HG02623 (cell line): ENCODE results near the gene CGB3.

Source experiments
- ATAC-seq: cut with Tn5 transposase; IDR thresholded peaks from one replicate; pipeline ENCODE4 v1.9.1; 2021; ENCODE audit warnings: moderate library complexity; ENCODE audit not compliant: unreplicated experiment

Gene CGB3

DNA sequence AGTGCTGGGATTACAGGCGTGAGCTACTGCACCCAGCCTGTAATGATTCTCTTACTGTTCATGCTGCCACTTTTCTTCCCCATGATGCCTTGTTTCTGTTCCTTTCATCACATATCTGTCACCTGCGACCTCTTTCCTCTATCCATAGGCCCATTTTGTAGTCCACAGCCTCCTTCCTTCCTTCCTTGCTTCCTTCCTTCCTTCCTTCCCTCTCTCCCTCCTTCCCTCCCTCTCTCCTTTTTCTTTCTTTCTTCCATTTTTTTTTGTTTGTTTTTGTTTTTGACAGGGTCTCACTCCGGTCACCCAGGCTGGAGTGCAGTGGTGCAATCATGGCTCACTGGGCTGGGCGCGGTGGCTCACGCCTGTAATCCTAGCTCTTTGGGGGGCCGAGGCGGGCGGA lies 35.3 kb downstream of the CGB3 start:
- ATAC-seq: no peak

DNA sequence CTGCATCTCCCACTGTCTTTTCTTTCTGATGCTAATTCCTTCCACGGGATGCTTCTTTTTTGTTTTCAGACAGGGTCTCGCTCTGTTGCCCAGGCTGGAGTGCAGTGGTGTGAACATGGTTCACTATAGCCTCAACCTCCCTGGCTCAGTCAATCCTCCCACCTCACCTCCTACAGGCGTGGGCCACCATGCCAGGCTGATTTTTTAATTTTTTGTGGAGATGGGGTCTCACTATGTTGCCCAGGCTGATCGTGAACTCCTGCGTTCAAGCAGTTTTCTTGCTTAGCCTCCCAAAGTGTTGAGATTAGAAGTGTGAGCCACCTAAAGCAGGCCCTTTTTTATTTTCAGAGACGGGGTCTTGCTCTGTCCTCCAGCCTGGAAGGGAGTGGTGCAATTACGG lies 35.8 kb downstream of the CGB3 start:
- ATAC-seq: no peak

DNA sequence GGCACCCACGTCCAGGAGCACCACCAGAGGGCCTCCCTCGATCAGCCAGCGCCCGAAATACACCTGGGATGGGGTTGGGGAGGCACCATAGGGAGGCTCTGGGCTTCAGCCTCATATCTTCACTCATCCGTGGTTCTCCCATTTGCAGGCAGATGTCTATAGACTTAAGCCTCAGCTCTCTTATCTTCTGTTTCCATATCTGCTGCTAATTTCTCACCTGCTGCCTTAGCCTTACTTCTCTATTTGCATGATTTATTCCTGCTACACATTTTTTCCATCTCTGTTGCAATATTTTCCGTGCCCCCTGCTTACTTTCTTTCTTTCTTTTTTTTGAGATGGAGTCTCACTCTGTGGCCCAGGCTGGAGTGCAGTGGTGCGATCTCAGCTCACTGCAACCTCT lies 36.8 kb downstream of the CGB3 start:
- no peak for ATAC-seq

DNA sequence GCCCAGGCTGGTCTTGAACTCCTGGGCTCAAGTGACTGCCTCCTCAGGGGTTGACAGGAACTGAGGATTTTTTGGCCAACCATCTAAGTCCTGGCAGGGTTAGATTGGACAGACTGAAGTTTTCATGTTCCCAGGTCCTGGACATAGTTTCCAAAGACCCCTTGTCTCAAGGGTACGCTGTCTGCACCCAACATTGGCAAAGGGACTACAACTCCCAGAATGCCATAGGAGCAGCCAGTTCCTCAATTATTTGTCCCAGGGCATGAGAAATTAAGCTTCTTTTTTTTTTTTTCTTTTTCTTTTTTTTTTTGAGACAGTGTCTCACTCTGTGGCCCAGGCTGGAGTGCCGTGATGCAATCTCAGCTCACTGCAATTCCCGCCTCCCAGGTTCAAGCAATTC lies 37.9 kb downstream of the CGB3 start:
- ATAC-seq: no peak

DNA sequence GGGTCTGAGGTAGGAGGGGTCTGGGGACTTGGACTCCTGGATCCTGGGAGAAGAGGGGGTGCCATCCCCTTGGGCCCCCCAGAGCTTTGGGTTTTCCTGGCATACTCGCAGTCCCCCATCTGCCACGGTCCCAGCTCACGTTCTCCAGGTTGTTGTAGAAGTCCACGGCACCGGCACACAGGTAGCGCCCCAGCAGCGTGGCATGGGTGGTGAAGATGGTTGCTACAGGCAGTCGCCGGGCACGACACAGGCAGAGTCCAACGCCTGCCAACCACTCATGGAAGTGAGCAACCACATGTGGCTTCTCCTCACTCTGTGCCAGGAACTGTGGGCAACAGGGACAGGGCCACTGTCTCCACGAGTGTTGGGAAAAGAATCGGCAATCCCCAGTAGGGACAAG lies 38.4 kb downstream of the CGB3 start:
- ATAC-seq: no peak

DNA sequence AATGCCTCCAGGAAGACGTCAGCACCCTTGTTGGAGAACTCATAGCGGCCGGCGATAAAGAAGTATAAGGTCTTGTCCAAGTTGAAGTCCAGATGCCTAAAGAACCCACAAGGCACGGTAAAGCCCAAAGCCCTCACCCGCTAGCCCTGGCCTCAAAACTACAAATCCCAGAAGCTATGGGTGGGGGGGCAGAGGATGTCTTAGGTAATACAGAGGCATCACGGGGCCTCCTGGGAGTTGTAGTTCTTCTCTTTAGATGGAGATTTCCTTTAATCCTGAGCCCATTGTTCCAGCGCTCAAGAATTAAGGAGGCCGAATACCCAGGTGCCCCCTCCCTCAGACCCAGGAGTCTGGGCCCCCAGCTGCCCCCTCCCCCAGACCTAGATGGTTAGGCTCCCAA lies 41.9 kb downstream of the CGB3 start:
- ATAC-seq: no peak

DNA sequence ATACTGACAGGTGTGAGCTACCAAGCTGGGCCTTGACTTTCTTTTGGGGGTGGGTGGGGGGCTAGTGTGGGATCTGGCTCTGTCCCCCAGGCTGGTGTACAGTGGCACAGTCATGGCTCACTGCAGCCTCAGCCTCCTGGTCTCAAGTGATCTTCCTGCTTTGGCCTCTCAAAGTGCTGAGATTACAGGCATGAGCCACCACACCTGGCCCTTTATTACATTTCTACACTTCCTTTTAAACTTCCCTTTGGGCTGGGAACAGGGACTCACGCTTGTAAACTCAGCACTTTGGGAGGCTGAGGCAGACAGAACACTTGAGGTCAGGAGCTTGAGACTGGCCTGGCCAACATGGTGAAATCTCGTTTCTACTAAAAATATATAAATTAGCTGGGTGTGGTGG lies 47.1 kb downstream of the CGB3 start:
- ATAC-seq: no peak

DNA sequence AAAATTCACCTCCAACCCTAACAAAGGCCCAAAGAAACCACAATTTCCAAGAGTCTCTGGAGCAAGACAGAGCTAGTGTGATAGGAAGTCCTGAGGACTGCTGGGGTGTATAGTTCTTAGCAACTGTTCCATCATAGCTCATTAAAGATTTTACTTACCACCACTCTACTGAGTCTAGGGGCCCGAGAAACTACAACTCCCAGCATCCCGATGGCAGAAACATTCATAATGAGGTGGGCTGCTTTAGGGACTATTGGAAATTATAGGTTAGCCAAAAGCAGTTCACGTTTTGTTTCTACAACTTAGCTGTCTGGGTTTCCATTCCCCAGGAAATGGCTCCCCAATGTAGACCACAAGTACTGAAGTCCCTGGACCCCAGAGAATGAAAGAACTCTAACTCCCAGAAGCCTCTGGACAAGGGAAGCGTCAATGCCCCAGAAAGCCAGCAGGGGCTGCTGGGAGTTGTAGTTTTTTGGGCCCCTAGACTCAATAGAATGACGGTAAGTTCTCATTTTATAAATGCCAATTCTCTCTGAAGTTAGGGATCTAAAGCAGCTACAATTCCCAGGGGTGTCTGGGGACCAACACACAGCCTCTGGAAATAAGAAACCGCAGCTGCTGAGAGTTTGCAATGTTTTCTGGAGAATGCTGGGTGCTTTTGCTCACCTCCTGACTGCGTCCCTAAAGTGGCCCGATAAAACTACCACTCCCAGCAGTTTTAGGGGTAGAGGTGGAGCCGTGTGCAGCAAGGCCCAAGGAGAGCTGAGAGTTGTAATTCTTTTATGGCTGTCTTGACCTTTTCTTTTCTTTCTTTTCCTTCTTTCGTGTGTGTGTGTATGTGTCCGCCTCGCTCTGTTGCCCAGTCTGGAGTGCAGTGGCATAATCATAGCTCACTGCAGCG lies 47.9 kb downstream of the CGB3 start:
- ATAC-seq: no peak
